Transverse colon (tissue), 3 donors: Measurements from ENCODE around the gene EMC9.

ENCODE experiments used
- CTCF ChIP-seq, 5 experiments: fragments of 200-600 bp in 3 of 5; fragments of 450-650 bp in 2 of 5; sonication (generic) in 3 of 5; IDR thresholded peaks; 1 replicate in 2 of 5; 2 replicates in 3 of 5; pipeline ENCODE4 v1.5.1; 2016 to 2017; ENCODE audit warnings: antibody characterized with exemption in 5 of 5, inconsistent platforms in 3 of 5, mild to moderate bottlenecking in 2 of 5, moderate library complexity in 1 of 5
- EP300 ChIP-seq: sonication (generic); formaldehyde crosslinking; IDR thresholded peaks from one replicate; pipeline ENCODE4 v1.6.1; 2017; ENCODE audit warnings: antibody characterized with exemption, low read depth
- POLR2A ChIP-seq: fragments of 450-650 bp; IDR thresholded peaks from one replicate; pipeline ENCODE4 v1.6.1; 2016; ENCODE audit warnings: antibody characterized with exemption, mild to moderate bottlenecking, moderate library complexity

GRCh38 chr14:24150061-24150460 lies 8.7 kb upstream of the EMC9 start:
- TF ChIP-seq CTCF (IDR thresholded peaks at IDR 0.05) (no peak), POLR2A (no peak), EP300 (no peak)
